ENCODE data around the gene TNFAIP1. TPM values are rescaled to one million over a fixed set of nuclear protein-coding genes. Genes with fewer than 3 reads are reported as not detected.
A peak's percentile ranks its signal among the peaks of the same experiment; 100 is the strongest.
"Not testable (repeated sequence)": the region's sequence is repeated elsewhere in the genome, so short reads cannot be mapped to it uniquely, and the experiment has no call there.

Gene TNFAIP1
- total RNA-seq, 1 donor: 23.7 TPM

DNA sequence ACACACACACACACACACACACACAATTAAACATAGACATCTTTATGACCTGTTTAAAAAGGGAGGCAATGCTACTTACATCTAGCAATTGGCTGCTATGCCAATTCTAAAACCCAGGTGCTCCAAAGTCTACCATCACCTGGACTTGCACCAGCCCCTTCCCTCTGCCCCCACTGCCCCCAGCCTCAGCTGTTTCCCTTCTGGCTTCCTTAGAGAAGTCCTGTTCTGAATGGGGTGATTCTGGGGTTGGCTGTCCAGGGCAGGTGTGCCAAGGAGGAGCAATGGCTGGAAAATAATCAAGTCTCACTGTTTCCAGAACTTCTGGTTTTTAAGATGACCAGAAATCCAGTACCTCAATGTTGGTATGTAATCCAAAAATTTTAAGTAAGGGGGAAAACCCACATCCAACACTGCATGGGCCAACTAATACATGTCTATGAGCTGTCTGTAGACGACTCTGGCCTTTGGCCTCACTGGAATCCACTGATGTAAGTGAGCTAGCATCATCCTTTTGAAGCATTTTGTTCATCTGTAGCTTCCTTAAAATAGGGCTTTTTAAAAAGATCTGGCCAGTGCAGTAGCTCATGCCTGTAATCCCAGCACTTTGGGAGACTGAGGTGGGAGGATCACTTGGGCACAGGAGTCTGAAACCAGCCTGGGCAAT lies 2.3 kb upstream of the TNFAIP1 start:
- no peak for DNase-seq (ENCODE audit: low read depth)
- TF ChIP-seq, protein P1, sequence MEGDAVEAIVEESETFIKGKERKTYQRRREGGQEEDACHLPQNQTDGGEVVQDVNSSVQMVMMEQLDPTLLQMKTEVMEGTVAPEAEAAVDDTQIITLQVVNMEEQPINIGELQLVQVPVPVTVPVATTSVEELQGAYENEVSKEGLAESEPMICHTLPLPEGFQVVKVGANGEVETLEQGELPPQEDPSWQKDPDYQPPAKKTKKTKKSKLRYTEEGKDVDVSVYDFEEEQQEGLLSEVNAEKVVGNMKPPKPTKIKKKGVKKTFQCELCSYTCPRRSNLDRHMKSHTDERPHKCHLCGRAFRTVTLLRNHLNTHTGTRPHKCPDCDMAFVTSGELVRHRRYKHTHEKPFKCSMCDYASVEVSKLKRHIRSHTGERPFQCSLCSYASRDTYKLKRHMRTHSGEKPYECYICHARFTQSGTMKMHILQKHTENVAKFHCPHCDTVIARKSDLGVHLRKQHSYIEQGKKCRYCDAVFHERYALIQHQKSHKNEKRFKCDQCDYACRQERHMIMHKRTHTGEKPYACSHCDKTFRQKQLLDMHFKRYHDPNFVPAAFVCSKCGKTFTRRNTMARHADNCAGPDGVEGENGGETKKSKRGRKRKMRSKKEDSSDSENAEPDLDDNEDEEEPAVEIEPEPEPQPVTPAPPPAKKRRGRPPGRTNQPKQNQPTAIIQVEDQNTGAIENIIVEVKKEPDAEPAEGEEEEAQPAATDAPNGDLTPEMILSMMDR (IDR thresholded peaks at IDR 0.05; ENCODE audit: insufficient read depth, low read length): no peak
- no peak overlapping the region for H3K4me3 ChIP-seq (ENCODE audit: low read depth, low read length)

DNA sequence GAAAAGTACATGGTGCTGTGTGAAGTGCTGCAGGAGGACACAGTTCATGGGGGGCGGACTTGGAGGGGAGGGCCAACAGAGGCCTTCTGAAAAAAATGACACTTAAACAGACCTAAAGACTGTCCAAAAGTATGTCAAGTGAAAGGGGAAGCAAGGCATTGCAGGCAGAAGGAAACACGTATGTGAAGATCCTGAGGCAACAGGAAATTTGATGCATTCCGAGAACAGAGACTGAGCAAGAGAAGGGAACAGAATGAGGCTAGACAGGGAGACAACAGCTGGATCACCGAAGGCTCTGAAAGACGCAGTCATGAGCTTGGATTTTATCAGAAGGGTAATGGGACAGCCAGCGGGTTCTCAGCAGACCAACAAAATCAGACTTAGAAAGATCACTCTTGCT lies 1.4 kb upstream of the TNFAIP1 start:
- peak overlapping the region; percentile 95 for H3K4me3 ChIP-seq (ENCODE audit: low read depth, low read length)
- peak; percentile 28 for DNase-seq (ENCODE audit: low read depth)
- TF ChIP-seq, protein P1 (IDR thresholded peaks at IDR 0.05; ENCODE audit: insufficient read depth, low read length): no peak

DNA sequence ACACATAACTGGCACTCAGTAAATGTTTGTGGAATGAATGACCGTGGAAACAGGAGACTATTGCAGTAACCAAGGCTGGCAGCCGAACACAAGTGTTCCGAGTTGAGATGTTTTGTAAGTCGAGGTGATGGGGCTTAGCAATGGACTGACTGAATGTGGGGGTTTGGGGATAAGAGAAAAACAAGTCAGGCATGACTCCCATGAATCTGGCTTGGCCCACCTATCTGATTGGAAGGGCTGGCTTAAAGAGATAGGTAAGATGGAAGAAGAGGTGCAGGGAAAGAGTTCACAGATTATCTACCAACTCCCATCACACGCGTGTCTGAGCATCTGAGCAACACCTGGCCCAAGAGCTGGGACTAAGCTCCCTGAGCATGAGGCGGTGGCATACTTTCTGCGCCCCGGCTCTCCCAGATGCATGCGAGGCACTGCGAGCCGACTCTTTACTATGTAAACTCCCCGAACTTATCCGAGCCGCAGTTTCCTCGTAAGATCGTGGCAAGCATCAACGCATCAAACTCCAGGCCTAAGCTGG lies 828 bp upstream of the TNFAIP1 start:
- H3K4me3 ChIP-seq (ENCODE audit: low read depth, low read length): peak overlapping the region; percentile 95
- TF ChIP-seq, protein P1 (IDR thresholded peaks at IDR 0.05; ENCODE audit: insufficient read depth, low read length): no peak
- DNase-seq (ENCODE audit: low read depth): no peak

DNA sequence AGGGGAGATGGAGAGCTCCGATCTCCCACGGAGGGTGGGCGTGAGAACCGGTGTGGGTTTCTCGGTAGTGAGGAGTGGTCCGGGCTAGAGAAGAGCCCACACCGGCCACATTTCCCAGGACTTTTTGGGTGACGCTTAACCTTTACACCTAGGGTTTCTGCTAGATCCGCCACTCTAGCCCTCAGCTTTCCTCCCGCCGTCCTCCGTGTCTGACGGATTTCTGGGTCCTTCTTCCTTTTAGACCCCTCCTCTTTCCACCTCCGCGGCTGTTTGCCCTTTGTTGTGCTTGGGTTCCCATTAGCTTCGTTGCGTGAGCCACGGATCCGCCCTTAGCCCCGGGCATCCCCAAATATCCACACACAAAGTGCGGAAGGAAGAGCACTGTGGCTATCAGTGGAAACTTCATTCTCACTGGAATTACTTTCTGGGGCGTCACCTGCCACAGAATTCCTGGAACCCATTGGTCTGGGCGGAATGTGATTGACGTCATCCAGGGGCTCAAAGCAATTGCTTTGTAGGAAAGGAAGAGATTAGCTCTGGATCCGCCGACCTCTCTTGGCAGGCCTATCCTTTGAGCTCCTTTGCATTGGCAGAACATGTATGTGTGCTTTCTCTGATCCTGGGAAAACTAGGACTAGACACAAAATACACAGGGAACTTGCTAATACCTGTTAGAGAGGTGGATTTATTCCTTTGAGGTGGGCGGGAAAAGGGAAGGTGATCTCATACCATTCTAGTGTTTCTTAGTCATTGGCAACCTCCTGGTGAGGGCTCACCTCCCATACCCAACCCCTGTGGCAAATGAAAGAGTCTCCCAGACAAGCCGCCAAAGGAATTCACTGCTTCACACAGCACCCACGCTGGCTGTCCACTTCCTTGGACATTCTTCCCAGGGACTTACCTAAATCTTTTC lies 654 bp downstream of the TNFAIP1 start:
- DNase-seq (ENCODE audit: low read depth): peak; percentile 96
- TF ChIP-seq, protein P1 (IDR thresholded peaks at IDR 0.05; ENCODE audit: insufficient read depth, low read length): no peak
- peak overlapping the region; percentile 92 for H3K4me3 ChIP-seq (ENCODE audit: low read depth, low read length)

DNA sequence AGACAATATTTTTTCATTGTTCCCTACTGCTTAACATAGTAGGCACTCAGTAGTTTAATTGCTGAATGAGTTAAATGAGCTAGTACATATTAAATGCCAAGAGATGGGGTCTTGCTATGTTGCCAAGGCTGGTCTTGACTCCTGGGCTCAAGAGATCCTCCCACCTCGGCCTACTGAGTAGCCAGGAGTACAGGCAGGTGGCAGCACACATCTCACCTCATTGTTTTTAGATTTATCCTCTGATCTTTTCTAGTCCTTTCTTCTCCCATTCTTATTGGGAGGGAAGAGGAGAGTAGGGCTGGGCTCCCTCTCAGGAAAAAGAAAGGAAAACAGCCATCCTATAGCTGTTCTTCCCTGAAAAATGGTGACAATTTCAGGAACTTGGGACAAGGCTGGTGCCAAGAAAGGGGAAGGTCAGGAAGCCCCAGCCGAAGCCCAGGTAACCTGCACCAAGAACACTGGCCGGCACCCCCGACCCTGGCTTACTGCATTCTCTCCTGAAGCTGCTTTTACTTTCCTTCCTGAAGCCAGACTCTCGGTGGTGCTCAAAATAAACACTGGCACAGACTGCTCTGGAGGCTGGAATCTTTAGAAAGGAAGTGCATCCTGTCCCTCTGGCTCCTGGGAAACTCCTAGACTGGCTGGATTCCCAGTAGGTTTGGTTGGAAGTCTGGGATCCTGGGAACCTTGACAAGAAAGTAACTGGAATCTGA lies 2.7 kb downstream of the TNFAIP1 start:
- peak; percentile 79 for DNase-seq (ENCODE audit: low read depth)
- peak overlapping the region; percentile 32 for H3K4me3 ChIP-seq (ENCODE audit: low read depth, low read length)
- TF ChIP-seq, protein P1 (IDR thresholded peaks at IDR 0.05; ENCODE audit: insufficient read depth, low read length): no peak

DNA sequence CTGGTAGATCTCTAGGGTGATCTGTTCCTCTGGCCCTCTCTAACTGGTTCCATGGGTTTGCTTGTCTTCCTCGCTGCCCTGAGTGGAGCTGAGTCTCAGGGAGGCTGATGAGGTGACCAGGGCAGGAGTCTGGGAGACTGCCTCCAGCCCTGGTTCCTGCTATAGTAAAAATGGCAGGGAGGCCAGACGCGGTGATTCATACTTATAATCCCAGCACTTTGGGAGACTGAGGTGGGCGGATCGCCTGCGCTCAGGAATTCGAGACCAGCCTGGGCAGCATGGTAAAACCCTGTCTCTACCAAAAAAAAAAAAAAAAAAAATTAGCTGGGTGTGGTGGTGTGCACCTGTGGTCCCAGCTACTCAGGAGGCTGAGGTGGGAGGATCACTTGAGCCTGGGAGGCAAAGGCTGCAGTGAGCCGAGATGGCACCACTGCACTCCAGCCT lies 3.2 kb downstream of the TNFAIP1 start:
- not testable (repeated sequence) for DNase-seq (ENCODE audit: low read depth); H3K4me3 ChIP-seq (ENCODE audit: low read depth, low read length)

Measured in fibroblast of the aortic adventitia (primary cell).